Measurements from ENCODE around the gene BACE2. TPM values are rescaled to one million over a fixed set of nuclear protein-coding genes. Genes with fewer than 3 reads are reported as not detected.

The BACE2 gene
- total RNA-seq, 1 donor, result 122 TPM

- H3K4me3 ChIP-seq (ENCODE audit: low read depth, low read length), result no peak overlapping the region
- TF ChIP-seq CTCF (IDR thresholded peaks at IDR 0.05; ENCODE audit: insufficient read depth, low read length), result no peak
- DNase-seq (ENCODE audit: low read depth), result no peak
These were observed 7.9 kb upstream of the BACE2 start for GRCh38 chr21:41160036-41160435.

- no peak overlapping the region for H3K4me3 ChIP-seq (ENCODE audit: low read depth, low read length)
- DNase-seq (ENCODE audit: low read depth), result no peak
These were observed 6.5 kb upstream of the BACE2 start for GRCh38 chr21:41161428-41161827.

GRCh38 chr21:41162096-41162495 is 5.9 kb upstream of the BACE2 start:
- H3K4me3 ChIP-seq (ENCODE audit: low read depth, low read length), result no peak overlapping the region
- DNase-seq (ENCODE audit: low read depth), result no peak
- no peak for TF ChIP-seq CTCF (IDR thresholded peaks at IDR 0.05; ENCODE audit: insufficient read depth, low read length)

More at GRCh38 chr21:41161428-41161827, 6.5 kb upstream of the BACE2 start:
- no peak for TF ChIP-seq CTCF (IDR thresholded peaks at IDR 0.05; ENCODE audit: insufficient read depth, low read length)

GRCh38 chr21:41163091-41163490 is 4.9 kb upstream of the BACE2 start:
- DNase-seq (ENCODE audit: low read depth), result no peak
- TF ChIP-seq CTCF (IDR thresholded peaks at IDR 0.05; ENCODE audit: insufficient read depth, low read length), result no peak
- H3K4me3 ChIP-seq (ENCODE audit: low read depth, low read length), result no peak overlapping the region

- no peak for TF ChIP-seq CTCF (IDR thresholded peaks at IDR 0.05; ENCODE audit: insufficient read depth, low read length)
- no peak overlapping the region for H3K4me3 ChIP-seq (ENCODE audit: low read depth, low read length)
- DNase-seq (ENCODE audit: low read depth), result no peak
These were observed 3.9 kb upstream of the BACE2 start for GRCh38 chr21:41164052-41164451.

- no peak overlapping the region for H3K4me3 ChIP-seq (ENCODE audit: low read depth, low read length)
- TF ChIP-seq CTCF (IDR thresholded peaks at IDR 0.05; ENCODE audit: insufficient read depth, low read length), result no peak
- DNase-seq (ENCODE audit: low read depth), result peak; percentile 26
These were observed 2.8 kb upstream of the BACE2 start for GRCh38 chr21:41164981-41165655.

- no peak for TF ChIP-seq CTCF (IDR thresholded peaks at IDR 0.05; ENCODE audit: insufficient read depth, low read length)
- DNase-seq (ENCODE audit: low read depth), result peak; percentile 15
- peak overlapping the region; percentile 79 for H3K4me3 ChIP-seq (ENCODE audit: low read depth, low read length)
These were observed 1.1 kb upstream of the BACE2 start for GRCh38 chr21:41166884-41167283.
